Measurements from ENCODE around the gene PCK1. TPM values are rescaled to one million over a fixed set of nuclear protein-coding genes. Genes with fewer than 3 reads are reported as not detected.

The PCK1 gene
- total RNA-seq = not detected

GRCh38 chr20:57560554-57561355 lies at the start of gene PCK1:
TSS of gene PCK1 (plus strand) at chr20:57561110. CDS start at chr20:57561412, 302 bp downstream.

GRCh38 chr20:57524511-57525176 lies 36.3 kb upstream of the PCK1 start, which contains the start of gene CTCFL:
TSS of gene CTCFL (minus strand) at chr20:57525140. CDS start at chr20:57524205, 935 bp downstream.

Other genes starting within 250 kb of the PCK1 start
- not detected for gene SPO11, start 231.3 kb upstream of the PCK1 start, total RNA-seq
- 10 to 100 TPM; 24.4 to 34.0 TPM for gene RAE1, start 209.9 kb upstream of the PCK1 start, total RNA-seq
- 10 to 100 TPM; 11.7 to 25.0 TPM for gene RBM38, start 169.7 kb upstream of the PCK1 start, total RNA-seq
- under 1 TPM in 1 of 2 donors, not detected in 1; under 0.01 TPM for gene CTCFL, start 36.0 kb upstream of the PCK1 start, total RNA-seq
- not detected for gene ZBP1, start 59.3 kb downstream of the PCK1 start, total RNA-seq
- gene PMEPA1, start 148.9 kb downstream of the PCK1 start, total RNA-seq = 1 to 10 TPM; 1.3 to 1.7 TPM